NCI-H82 treated with DMSO at 0.1 percent for 48 hours (cell line): ENCODE data around the gene RET.

Experiments used
- DNase-seq: peaks from one replicate; lab custom pipeline; 2025; ENCODE audit not compliant: unreplicated experiment; lab: John Stamatoyannopoulos, UW

RET gene

DNA sequence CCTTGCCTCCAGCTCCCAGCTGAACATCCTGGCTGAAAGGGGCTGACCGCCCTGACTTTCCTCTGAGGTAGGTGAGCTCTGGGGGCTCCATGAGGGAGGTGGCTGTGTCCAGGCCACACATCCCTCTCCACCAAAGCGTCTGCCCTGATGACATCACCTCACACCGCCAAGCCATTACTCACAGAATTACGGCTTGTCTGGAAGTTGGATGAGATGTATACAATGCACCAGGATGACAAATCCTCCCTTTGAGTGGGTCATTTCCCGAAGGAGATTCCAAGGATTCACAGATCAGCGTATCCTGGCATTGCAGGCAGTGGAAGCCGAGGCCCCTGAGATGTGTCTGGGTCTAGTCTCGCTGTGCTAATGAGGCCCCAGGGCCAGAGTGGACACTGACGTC, 15.1 kb upstream of the RET start:
- no peak for DNase-seq

DNA sequence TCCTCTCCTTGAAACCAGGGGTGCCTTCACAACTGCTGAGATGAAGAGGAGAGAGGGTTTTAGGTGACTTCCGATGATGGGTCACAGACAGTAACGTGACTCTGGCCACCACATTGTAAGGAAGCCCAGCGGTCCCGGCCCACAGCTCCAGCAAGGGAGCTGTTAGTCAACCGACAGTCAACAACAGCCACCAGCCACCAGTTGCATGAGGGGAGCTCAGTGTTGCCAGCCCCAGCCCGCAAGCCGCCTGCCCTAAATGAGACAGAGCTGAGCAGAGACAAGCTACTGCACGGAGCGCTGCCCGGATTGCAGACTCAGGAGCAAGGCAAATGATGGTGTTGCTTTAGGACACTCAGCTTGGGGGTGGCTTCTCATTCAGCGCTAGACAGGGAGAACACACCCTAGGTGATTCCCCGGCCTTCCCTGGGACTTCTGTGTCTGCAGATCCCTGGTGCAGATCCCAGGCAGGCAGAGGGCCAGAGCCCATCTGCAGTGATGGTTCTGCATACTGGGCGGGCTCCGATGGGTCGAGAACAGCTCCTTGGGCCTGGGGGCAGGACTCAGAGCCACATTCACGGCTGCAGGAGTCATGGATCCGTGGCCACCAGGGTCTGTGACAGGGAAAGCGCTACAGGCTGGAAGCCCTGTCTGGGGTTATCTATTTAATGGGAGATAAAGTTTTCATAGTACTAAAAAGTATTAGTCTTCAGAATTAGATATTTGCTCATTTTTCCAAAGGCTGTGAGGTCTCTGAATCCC, 14.3 kb upstream of the RET start:
- no peak for DNase-seq

DNA sequence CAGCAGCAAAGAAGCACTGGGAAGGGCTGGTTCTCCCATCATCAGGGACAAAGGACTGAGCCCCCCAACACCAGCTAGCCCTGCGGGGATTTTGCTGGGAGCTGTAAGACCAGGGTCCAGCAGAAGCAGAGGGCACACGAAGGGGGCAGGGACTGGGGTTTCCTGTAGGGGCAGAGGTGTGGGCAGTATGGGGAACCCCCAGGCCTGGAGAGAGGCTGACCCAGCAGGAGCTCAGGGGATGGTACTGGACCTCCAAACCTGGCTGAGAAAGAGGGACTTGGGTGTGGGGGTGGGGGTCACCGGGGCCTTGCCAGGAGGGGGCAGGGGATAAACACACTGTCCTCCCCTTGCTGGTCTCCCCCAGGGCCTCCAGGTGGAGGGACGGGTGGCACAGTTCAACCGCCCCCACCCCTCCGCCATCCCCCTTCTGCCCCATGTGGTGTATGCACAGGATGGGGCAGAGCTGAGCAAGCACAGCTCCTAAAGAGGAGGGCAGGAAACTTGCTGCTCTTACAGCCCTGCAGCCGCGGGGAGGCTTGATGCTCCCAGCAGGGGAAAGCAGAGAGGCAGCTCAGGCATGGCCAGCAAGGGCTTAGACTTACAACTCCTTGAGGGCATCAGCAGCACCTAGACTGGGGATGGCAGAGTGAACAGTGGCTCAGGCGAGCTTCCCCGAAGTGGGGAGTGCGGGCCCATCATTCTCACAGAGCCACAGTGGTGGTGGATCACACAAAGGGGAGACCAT, 12.4 kb upstream of the RET start:
- DNase-seq, result no peak

DNA sequence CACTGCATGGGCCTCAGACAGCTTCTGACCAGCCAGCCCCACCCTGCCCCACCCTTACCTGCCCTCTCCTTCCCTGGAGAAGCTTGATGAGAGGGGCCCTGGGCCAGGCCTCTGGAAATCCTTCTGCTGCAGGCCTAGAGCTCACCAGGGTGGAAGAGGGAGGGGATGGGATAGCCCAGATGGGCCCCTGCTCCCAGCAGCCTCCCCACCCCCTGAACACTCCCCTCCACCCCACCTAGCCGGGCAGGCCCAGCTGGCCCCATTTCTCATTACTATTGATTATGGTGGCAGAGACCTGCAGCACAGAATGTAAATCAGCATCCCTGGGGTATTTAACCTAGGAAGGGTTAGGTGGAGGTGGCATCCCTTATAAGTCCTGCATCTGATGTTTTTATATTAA, 11.6 kb upstream of the RET start:
- no peak for DNase-seq

DNA sequence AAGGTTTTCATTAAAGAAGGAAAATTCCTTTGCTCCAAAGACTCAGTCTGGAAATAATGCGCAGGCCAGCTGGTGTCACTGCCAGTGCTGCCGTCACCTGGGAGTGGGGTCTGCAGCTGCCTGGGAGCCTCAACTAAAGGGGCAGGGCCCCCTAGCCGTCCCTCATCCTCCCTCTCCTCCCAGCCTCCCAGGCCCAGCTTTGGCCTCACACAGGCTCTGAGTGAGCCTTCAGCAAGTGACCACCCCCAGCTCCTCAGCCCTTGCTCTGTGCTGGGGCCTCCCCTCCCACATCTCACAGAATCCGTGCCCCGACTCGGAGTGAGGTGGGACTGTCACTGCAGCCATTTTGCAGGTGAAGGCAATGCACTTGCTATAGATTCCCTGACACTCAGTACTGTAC, 11.1 kb upstream of the RET start:
- no peak for DNase-seq

DNA sequence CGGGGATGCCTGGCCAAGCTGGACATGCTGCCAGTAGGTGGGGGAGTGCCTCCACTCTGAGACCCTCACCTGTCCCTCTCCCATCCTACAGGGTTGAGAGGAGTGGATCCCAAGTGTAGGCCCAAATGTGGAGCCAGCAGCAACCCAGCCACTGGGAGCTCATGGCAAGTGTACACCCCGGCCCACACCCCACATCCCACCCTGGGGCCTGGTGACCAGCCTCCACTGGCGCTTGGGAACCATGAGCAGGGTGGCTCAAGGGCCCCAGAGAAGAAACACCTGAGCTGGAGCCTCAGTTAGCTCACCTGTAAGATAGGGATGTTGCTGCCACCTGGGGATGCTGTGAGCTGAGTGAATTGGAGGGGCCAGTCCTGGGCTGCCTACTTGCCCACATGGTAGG, 10.4 kb upstream of the RET start:
- no peak for DNase-seq

DNA sequence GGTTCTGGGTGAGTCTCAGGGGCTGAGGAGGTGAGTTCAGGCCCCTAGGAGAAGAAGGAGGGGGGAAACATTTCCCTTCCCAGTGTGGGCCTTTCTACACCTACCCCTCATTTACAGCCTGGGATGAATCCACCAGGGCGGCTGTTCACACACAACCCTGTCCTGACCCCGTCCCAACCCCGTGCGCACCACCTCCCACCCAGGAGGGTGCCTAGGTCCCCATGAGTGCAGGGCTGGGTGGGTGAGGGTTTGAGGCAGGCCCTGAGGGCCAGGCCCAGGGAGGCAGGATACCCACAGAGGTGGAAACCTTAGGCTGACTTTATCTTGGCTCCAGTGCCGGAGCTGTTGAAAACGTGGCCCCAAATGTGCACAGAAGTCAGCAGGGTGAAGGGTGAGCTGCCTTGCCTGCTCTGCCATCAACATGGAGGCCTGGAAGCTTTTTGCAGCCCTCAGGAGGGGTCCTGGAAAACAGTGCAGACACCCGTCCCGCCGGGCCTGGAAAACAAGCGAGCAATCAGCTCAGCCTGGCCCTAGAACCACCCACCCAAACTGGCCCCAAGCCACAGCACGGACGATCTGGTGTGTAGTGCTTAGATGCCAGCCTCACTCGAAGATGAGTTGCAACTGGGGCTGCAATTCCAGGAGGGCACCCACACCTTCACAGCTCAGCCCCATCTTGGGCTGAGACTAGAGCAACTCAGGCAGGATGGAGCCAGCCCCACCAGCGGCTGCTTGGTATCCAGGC, 9.3 kb upstream of the RET start:
- no peak for DNase-seq

DNA sequence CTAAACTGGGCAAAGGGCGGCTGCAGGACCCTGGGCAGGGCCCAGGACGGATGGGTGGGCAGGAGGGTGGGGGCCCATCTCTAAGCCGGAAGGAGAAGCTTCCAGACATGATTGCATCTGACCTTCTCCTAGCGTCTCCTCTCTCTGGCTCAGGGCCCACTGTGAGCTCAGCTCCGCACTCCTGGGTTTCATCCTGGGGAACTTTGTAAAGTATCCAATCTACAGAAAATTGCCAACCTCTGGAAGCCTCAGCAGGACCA, 8.8 kb upstream of the RET start:
- no peak for DNase-seq

DNA sequence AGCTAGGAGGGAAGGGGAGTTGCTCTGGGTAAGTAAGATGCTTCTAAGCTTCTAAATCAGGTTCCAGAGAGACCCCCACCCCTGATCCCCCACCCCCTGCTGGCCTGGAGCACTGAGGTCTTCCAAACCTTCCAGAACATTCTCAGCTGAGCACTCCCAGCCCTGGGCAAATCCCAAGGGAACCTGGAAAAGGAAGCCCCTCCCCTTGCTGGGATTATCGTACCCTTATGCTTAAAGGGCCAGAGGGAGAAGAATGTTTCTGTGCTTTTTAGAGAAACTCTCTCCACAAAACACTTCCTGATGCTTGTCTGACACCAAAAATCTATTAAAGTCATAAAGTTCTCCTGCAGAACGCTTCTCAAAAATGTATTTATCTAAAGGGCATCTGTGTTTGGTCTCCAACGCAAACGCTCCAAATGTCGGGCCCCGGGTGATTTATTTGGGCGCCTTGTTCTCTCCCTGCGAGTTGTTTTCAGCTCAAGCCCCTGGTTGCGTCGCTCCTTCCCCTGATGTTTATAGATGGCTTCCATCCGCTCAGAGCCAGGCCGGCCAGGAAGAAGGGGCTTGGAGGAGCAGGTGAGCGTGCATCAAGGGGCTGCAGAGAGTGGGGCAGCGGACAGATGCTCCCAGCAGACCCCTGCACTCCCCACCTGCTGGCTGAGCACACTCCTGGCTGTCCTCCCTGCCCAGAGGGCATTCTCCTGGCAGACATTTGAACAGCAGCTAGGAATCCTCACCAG, 8.2 kb upstream of the RET start:
- no peak for DNase-seq

DNA sequence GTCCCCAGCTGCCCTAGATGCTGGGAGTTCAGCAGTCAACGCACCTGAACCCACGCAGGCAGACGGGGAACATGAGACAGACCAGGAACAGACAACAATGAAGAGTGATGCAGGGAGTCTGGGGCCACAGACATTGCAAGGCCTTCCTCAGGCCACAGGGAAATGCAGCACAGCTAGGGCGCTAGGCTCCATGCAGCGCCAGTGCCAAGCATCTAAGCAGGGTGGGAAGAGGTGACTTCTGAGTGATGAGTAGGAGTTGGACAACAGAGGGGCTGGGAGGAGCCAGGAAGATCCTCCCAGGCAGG, 7.7 kb upstream of the RET start:
- DNase-seq, result no peak

DNA sequence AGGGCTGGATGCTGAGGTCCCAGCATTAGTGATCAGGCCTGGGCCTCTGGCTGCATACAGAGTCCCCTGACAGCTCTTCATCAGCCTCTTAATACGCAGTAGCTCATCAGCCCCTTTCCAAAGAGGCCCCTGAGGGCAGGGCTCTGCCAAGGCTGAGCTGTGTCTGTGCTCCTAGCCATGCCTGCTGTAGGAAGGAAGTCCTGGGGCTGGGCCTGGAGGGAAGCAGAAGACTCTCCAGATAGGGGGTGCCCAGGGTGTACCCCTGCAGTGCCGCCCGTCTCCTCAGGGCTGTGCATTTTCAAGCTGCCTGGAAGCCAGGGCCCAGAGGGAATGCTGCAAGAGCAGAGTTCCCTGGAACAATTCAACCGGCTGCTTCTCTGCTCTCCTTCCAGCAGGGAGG, 7.3 kb upstream of the RET start:
- no peak for DNase-seq

DNA sequence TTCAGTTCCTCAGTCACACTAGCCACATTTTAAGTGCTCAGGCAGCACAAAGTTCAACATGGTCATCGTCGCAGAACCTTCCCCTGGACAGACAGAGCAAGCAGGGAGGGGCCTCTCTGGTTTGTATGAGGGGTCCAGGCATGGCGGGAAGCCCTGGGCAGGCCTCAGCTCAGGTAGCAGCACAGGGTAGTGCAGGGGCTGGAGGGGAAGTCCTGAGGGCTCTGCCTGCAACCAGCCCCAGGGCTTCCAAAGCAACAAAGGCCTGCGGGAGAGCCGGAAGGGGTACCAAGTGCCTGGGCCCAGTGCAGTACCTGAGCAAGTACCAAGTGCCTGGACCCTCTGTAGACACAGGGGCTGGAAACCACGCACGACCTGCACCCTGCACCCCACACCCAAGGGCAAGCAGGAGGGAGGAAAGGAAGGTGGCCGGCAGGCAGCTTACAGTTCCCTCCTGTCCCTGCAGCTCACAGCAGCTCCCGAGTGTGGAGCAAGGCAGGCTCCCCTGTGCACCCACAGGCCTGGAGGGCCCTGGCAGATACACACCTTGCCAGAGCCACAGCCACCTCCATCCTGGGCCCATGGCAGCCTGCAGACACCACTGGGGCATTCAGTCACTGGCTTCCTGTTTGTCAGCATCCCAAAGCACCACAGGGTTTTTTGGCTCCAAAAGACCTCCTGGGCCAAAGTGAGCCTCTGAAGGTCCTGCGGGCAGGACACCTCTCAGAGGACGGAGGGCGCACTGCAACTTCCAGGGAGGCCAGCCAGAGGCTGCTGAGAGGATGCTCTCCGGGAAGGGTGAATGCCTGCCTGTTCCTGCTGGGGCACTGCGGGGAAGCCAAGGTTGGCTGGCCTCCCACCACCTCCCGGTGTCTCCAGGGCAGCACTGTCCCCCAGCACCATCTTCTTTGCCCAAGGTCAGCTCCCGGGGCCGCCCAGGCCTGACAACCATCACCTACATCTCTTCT, 6.5 kb upstream of the RET start:
- DNase-seq, result no peak

DNA sequence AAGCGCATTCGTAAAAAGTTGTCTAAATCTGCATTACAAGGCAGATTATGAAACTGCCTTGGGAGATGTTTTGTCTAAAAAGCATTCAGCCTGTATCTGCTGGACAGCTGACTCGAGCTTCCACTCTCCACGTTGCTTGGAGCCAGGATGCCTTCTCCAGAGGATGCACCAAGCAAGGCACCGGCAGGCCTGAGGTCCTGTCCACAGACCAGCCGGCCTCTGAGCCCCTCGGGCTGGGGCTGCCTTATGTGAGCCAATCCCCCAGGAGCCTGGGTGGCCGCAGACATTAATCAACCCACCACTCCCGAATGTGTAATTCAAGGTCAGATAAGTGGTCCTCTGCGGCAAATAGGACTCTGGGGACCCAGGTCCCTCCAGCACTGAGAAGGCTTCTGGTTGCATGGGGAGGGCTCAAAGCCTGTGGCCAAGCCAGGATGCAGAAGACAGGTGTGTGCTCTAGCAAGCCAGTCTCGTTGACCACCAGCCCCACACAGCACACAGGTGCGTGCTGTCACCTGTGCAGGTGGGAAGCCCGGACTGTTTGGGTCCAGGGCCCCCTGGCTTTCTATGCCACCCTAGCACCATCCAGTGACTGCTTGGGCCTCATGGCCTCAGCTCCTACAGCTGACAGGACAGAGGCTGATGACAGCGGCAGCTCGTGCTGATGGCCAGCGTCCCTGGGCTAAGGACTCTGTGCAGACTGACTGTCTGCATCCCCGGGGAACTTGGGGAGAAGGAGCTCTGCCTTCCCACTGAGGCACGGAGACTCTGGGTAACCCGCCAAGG, 4.8 kb upstream of the RET start:
- DNase-seq, result no peak

DNA sequence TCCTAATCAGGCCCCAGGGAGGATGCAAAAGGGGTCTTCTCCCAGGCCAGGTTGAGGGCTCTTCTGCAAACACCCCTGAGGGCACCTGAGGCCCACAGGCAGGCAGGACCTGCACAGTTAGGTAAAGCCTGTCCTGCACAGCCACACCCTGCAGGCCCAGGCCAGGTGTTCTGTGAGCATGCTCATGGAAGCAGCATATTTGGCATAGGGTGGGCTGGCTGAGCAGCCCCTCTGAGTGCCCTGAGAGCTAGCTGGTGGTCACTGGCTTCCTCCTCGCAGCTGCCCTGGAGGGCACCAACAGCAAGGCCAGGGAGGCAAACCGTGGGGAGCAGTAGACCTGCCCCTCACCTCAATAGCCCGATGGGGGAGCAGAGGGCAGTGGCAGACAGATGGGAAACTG, 3.7 kb upstream of the RET start:
- DNase-seq, result no peak

DNA sequence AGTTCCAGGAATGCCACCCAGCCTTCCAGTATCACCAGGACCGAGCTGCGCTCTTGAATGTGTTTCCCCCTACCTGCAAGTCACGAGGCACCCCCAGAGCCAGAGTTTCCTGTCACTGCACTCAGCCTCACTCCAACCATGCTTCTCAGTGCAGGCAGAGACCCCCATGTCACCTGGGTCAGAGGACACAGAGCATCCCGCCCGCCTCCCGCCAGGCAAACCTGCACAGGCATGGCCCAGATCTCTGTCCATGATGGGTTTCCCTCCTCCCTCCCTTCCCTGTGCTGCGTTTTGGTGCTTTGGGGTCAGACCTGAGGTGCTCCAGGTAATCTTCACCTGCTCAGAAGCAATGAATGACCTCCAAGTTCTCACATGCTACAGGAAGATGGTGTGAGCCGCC, 3.1 kb upstream of the RET start:
- DNase-seq, result no peak

DNA sequence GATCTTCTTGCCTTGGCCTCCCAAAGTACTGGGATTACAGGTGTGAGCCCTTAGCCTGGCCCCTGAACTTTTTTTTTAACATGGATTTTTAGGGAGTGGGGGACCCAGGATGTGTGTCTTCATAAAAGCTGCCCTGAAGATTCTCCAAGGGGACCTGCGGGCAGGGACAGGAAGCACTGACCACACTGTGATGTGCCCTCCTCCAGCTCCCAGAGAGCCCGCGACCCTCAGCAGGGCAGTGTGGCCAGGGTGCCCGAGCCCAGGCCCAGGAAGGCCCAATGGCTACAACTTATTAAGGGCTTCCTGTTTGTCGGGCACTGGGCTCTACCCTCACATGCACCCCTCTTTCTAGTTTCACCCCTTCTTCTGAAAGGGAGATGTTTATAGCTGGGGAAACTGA, 2.5 kb upstream of the RET start:
- DNase-seq, result no peak

DNA sequence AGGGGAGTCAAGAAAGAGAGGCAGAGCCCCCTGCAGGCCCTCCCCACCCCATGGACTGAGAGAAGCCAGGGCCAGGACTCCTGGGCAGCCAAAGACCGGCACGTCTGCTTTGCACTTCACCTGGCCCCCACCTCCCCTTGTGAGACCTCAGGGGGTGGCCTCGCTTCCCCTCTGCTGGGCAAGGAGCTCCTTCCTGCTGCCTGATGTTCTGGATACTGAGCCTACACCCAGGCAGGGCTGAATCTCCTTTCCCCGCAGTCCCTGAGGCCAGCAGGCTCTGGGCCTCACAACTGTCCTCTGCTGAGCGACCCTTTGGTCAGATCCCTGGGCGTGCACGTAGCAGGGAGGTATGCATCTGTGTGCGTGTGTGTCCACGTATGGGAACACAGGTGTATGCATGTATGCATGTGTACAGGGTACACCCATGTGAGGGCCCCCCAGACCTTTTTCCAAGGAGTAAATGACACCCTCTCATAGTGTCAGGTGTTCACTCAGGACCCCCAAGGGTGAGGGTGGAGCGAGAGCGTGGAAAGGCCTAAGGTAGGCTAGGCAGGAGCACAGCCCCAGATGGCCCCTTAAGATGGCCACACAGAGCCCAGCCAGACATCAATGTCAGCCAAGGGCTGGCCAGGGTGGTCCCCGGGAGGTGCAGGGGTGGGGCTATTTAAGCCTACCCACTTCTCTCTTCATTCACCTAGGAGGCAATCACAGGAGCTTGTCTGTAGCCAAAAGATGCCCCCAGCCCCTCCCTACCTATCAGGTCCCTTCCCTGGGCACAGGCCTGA, 1.9 kb upstream of the RET start:
- DNase-seq, result no peak

DNA sequence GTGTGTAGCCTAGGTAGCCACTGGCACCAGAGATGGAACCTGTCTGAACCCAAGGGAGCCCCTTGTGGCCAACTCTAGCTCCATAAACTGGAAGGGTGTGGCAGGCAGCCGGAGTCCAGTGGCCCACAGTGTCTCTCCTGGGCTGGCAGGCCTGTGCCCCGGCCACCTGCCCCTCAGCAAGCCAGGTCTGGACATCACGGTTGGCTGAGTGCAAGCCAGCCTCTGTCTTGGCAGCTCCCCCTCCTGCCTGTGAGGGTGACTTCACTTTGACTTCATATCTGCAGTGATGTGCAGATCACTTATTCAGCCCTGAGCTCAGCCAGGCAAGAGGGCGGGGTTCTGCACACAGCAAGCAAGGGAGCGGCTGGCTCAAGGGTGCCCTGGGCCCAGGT, 1.3 kb upstream of the RET start:
- no peak for DNase-seq

DNA sequence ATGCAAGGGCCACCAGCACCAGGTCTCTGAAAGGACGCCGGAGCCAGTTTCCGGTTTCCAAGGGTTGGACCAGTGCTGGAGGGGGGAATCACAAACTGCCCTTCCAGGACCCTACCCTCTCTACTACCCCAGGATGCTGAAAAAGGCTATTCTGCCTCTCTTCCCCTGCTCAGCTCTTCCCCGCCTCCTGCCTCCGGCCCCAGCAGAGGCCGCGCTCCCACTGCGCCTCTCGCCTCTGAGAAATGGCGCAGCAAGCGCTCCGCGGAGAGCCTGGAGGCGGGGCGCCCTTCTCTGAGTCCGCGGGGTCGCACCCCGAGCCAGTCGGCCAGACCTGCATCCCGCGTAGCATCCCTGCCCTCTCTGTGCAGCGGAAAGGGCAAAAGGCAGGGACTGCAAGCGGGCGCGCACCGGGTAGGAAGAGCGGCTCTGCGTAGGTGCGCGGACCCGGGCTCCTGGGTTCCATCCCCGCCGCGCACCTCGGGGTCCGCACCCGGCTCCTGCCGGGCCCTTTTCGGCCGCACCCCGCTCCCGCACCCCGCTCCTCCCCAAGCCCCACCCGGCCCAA, 476 bp upstream of the RET start:
- DNase-seq, result no peak
